ENCODE measurements around the gene ANKS1B. TPM values are rescaled to one million over a fixed set of nuclear protein-coding genes. Genes with fewer than 3 reads are reported as not detected.

Gene ANKS1B
- total RNA-seq, 4 donors from 2014 or later: 14.0 to 38.4 (median 28.6) TPM

DNA sequence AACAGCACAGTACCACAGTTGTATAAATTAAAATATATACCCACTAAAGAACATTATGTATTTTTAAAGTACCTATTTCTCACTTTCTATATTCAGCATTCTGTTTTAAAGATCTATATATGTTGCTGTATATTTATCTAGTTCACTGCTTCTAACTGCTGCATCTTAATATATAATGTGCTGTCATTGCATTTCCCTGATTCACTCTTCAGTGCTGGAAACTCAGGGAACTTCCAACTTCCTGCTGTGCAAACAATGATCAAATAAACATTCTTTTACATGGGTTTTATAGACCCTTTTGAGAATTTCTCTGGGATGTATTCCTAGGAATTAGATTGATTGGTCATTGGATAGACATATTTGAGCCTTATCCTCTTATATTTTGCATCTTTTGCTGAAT, 960.5 kb downstream of the ANKS1B start:
- Histone ChIP-seq H3K36me3 (no peaks in the 10 kb centered on the region), H3K27me3 (no peaks in the 10 kb centered on the region), H3K9me3 (no peaks in the 10 kb centered on the region), H3K27ac (no peak overlapping the region), H3K4me1 (no peaks in the 10 kb centered on the region), H3K4me3 (no peak overlapping the region)
- no peak for TF ChIP-seq EP300 (IDR thresholded peaks at IDR 0.05)
- TF ChIP-seq, protein P1, sequence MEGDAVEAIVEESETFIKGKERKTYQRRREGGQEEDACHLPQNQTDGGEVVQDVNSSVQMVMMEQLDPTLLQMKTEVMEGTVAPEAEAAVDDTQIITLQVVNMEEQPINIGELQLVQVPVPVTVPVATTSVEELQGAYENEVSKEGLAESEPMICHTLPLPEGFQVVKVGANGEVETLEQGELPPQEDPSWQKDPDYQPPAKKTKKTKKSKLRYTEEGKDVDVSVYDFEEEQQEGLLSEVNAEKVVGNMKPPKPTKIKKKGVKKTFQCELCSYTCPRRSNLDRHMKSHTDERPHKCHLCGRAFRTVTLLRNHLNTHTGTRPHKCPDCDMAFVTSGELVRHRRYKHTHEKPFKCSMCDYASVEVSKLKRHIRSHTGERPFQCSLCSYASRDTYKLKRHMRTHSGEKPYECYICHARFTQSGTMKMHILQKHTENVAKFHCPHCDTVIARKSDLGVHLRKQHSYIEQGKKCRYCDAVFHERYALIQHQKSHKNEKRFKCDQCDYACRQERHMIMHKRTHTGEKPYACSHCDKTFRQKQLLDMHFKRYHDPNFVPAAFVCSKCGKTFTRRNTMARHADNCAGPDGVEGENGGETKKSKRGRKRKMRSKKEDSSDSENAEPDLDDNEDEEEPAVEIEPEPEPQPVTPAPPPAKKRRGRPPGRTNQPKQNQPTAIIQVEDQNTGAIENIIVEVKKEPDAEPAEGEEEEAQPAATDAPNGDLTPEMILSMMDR (IDR thresholded peaks at IDR 0.05): no peak
- no peak for TF ChIP-seq POLR2A (IDR thresholded peaks at IDR 0.05)
- no peak for DNase-seq (ENCODE audit: low spot score in 2 of 2)

DNA sequence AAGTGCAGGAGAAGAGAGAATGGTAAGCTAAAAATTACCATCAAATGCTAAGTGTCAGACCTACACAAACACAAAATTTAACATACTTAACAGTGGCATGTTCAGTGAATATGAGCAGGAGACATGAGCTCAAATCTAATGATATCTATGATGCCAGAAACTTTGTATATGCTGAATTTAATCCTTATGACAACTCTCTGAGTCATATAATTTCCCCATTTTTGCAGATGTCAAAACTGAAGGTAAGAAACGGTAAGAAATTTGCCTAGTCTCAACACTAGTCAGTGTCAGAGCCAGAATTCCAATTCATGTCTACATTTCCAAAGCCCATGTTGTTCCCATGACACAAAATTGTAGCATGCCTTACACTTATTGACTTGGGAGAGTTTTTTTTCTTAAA, 963.9 kb downstream of the ANKS1B start:
- no peak overlapping the region for H3K27ac ChIP-seq
- 88 to 91% methylated on average over 1 of the region's 1 CpG for WGBS, 2 donors

DNA sequence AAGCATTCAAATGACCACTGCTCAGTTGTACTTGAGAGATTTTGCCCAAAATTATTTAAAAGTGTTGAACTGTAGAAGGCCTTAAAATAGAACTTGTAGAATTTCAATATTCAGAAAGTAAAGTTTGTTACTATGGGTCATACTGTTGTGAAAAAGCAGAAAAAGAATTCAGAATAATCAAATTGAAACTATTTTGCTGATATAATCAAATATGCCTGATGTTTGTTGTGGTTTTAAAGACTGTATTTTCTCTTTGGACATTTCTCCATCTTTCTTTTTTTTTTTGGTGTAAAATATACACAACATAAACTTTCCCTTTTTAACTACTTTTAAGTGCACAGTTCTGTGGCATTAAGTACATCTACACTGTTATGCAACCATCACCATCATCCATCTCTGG, 964.9 kb downstream of the ANKS1B start:
- Histone ChIP-seq H3K27me3 (no peaks in the 10 kb centered on the region), H3K4me3 (no peak overlapping the region), H3K4me1 (no peaks in the 10 kb centered on the region), H3K27ac (no peak overlapping the region), H3K36me3 (no peaks in the 10 kb centered on the region), H3K9me3 (peaks cover 0 to 3% (median 0%) of the 10 kb centered on the region in 4 donors)
- TF ChIP-seq POLR2A (IDR thresholded peaks at IDR 0.05) (no peak), EP300 (IDR thresholded peaks at IDR 0.05) (no peak)
- TF ChIP-seq, protein P1 (IDR thresholded peaks at IDR 0.05): no peak
- no peak for DNase-seq (ENCODE audit: low spot score in 2 of 2)

More for the DNA sequence above, 963.9 kb downstream of the ANKS1B start:
- TF ChIP-seq EP300 (IDR thresholded peaks at IDR 0.05) (no peak), POLR2A (IDR thresholded peaks at IDR 0.05) (no peak)
- TF ChIP-seq, protein P1 (IDR thresholded peaks at IDR 0.05): no peak
- H3K27me3 ChIP-seq: no peaks in the 10 kb centered on the region
- no peaks in the 10 kb centered on the region for H3K9me3 ChIP-seq
- H3K4me1 ChIP-seq: no peaks in the 10 kb centered on the region
- H3K36me3 ChIP-seq: no peaks in the 10 kb centered on the region
- H3K4me3 ChIP-seq: no peak overlapping the region
- DNase-seq (ENCODE audit: low spot score in 2 of 2): no peak

DNA sequence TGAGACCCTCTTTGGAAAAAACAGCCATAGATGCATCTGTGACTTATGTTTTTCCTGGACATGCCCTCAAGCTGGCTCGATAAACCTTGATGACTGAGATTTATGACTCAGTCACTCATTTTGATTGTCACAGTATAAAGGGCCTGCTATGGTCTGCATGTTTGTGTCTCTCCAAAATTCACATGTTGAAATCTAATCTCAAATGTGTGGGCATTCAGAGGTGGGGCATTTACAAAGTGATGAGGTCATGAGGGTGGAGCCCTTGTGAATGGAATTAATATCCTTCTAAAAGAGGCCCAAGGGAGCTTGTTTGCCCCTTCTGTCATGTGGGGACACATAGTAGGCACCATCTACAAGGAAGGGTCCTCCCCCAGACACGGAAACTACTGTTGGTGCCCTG, 966.8 kb downstream of the ANKS1B start:
- DNase-seq (ENCODE audit: low spot score in 2 of 2): no peak
- Histone ChIP-seq H3K4me1 (no peaks in the 10 kb centered on the region), H3K27ac (no peak overlapping the region), H3K36me3 (no peaks in the 10 kb centered on the region), H3K4me3 (no peak overlapping the region), H3K27me3 (no peaks in the 10 kb centered on the region), H3K9me3 (peaks cover 0 to 3% (median 0%) of the 10 kb centered on the region in 4 donors)
- 56 to 60% methylated on average over 2 of the region's 2 CpGs for WGBS, 2 donors
- TF ChIP-seq, protein P1 (IDR thresholded peaks at IDR 0.05): no peak
- TF ChIP-seq EP300 (IDR thresholded peaks at IDR 0.05) (no peak), POLR2A (IDR thresholded peaks at IDR 0.05) (no peak)

GRCh38 chr12:99009654-99010296, 975.0 kb downstream of the ANKS1B start:
- Histone ChIP-seq H3K4me1 (no peaks in the 10 kb centered on the region), H3K36me3 (no peaks in the 10 kb centered on the region), H3K9me3 (no peaks in the 10 kb centered on the region), H3K27ac (no peak overlapping the region), H3K27me3 (no peaks in the 10 kb centered on the region), H3K4me3 (no peak overlapping the region)
- 58 to 59% methylated on average over 3 of the region's 3 CpGs for WGBS, 2 donors
- no peak for DNase-seq (ENCODE audit: low spot score in 2 of 2)
- TF ChIP-seq, protein P1 (IDR thresholded peaks at IDR 0.05): no peak
- no peak for TF ChIP-seq POLR2A (IDR thresholded peaks at IDR 0.05)
- no peak for TF ChIP-seq EP300 (IDR thresholded peaks at IDR 0.05)
